ENCODE data around the gene PADI6. TPM values are rescaled to one million over a fixed set of nuclear protein-coding genes. Genes with fewer than 3 reads are reported as not detected.

The PADI6 gene
- total and polyA plus RNA-seq, 10 of the 15 experiments (the other 5 are each of a cell fraction or from before 2014, with no cell fraction given): not detected

DNA sequence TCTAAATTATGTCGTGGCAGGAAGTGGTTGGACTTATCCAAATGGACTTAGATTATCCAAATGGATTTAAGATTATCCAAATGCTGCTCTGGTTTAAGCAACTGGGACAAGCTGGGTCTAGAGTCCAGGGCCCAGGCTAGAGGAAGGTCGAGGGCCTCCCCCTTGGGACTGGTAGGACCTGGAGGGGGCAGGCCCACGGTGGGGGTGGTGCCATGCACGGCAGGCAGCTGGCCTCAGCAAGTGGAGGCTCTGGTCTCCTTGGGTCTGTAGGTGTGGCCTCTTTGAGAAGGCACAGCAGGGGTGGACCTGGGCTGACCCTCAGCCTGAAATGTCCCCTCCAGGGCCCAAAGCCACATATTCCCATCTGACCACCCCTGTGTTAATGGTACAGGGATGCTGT lies 29.8 kb downstream of the PADI6 start (continued):
- TF ChIP-seq RELB (IDR thresholded peaks at IDR 0.05; ENCODE audit: low read depth): no peak
- TF ChIP-seq POLR2AphosphoS2 (IDR thresholded peaks at IDR 0.05; ENCODE audit: low read depth, low read length): no peak
- TF ChIP-seq YY1 (IDR thresholded peaks at IDR 0.05; ENCODE audit: low read depth, low read length): no peak
- no peak for TF ChIP-seq HDGF (IDR thresholded peaks at IDR 0.05)
- no peak for TF ChIP-seq PML (IDR thresholded peaks at IDR 0.05; ENCODE audit: low read length)

DNA sequence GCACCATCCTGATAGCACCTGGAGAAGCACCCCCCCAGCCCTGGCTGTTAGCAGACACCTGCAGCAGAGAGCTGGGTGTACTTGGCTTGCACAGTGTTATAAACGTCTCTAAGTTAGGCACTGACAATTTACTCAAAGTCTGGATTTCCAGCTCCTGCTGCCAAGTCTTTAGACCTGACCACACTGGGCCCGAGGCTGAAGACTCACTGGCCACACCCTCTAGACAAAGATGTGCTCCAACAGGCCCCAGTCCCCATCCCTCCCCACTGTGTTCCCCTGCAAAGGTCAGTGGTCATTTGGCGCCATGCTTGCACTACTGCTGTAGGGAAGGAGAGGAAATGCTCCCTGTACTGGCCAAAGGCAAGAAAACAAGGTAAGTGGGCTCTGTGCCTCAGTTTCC lies 31.1 kb downstream of the PADI6 start:
- WGBS (ENCODE audit: insufficient coverage, insufficient replicate concordance, low lambda C conversion rate, missing lambda C conversion rate): 28% methylated on average over 3 of the region's 3 CpGs

More for the DNA sequence above, 31.1 kb downstream of the PADI6 start:
- ATAC-seq (no peak), DNase-seq (ENCODE audit: low read depth, low spot score) (no peak), FAIRE-seq (no peak)
- Histone ChIP-seq H3K4me1 (ENCODE audit: control insufficient read depth, insufficient read depth, low read length) (no peaks in the 10 kb centered on the region), H4K20me1 (ENCODE audit: control insufficient read depth, insufficient read depth) (no peaks in the 10 kb centered on the region; the same call in 1 of the 2 replicates), H3K9me3 (replicated peaks; ENCODE audit: control insufficient read depth, insufficient read depth, low read length) (no peaks in the 10 kb centered on the region), H3K79me2 (ENCODE audit: control insufficient read depth, insufficient read depth, low read length) (no peaks in the 10 kb centered on the region), H3K4me2 (ENCODE audit: control insufficient read depth, insufficient read depth) (no peak overlapping the region), H3K27ac (ENCODE audit: control insufficient read depth, insufficient read depth) (no peak overlapping the region), H3K36me3 (ENCODE audit: control insufficient read depth in 2 of 2, insufficient read depth in 2 of 2, low read length in 1 of 2) (peaks cover 4 to 6% of the 10 kb centered on the region in 2 experiments; a peak in 3 of 4 replicates), H3K9ac (ENCODE audit: control insufficient read depth, insufficient read depth, low read length) (no peak overlapping the region), H3K27me3 (replicated peaks in 1 of 2; ENCODE audit: control insufficient read depth in 2 of 2, insufficient read depth in 2 of 2, low read length in 1 of 2) (no peaks in the 10 kb centered on the region), H3K4me3 (no peak overlapping the region), H2AFZ (ENCODE audit: control insufficient read depth, low read depth, low read length) (no peak overlapping the region)
- no TSS peak for BruUV-seq (replicated peaks)
- SMC1A ChIA-PET (ENCODE audit: uncharacterized antibody, unreplicated experiment): no interaction called here
- POLR2A ChIA-PET: no interaction called here
- TF ChIP-seq ZZZ3 (IDR thresholded peaks at IDR 0.05; ENCODE audit: control insufficient read depth, insufficient read length, low read depth) (no peak), CHD2 (IDR thresholded peaks at IDR 0.05; ENCODE audit: borderline replicate concordance, low read depth, low read length) (no peak), IKZF1 (conservative IDR thresholded peaks at IDR 0.05) (no peak), BACH1 (IDR thresholded peaks at IDR 0.05; ENCODE audit: borderline replicate concordance) (no peak), RCOR1 (conservative IDR thresholded peaks at IDR 0.05; ENCODE audit: low read depth, low read length) (no peak)
- TF ChIP-seq, protein P1, sequence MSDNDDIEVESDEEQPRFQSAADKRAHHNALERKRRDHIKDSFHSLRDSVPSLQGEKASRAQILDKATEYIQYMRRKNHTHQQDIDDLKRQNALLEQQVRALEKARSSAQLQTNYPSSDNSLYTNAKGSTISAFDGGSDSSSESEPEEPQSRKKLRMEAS (IDR thresholded peaks at IDR 0.05; ENCODE audit: low read depth, low read length): no peak
- in situ Hi-C loops (cut with MboI) (no loop called here), intact Hi-C loops (cut with micrococcal nuclease; ENCODE audit: unreplicated experiment) (no loop called here)
- RAD21 ChIA-PET (ENCODE audit: unreplicated experiment): no interaction called here
- CTCF ChIA-PET: no interaction called here
